ENCODE results near the gene ZNF654.
"Not testable (repeated sequence)": the region's sequence is repeated elsewhere in the genome, so short reads cannot be mapped to it uniquely, and the experiment has no call there.

Gene ZNF654

GRCh38 chr3:88142094-88142624, 83.1 kb downstream of the ZNF654 start:
- no peak for DNase-seq

- no peak for DNase-seq
Measured at GRCh38 chr3:88147261-88147660, 88.2 kb downstream of the ZNF654 start.

- DNase-seq: no peak
Measured at GRCh38 chr3:88148651-88149050, 89.6 kb downstream of the ZNF654 start.

- no peak for DNase-seq
Measured at GRCh38 chr3:88149101-88149508, 90.0 kb downstream of the ZNF654 start.

- DNase-seq: peak; percentile 70
Measured at GRCh38 chr3:88149509-88150362, 90.7 kb downstream of the ZNF654 start, which contains the start of gene C3orf38. C3orf38 (plus strand) TSS chr3:88149959; CDS start chr3:88150053, 94 bp downstream.

GRCh38 chr3:88150371-88150770, 91.3 kb downstream of the ZNF654 start:
- no peak for DNase-seq

- DNase-seq: no peak
Measured at GRCh38 chr3:88150806-88151205, 91.8 kb downstream of the ZNF654 start.

GRCh38 chr3:88151358-88151757, 92.3 kb downstream of the ZNF654 start:
- DNase-seq: no peak

GRCh38 chr3:88152841-88153240, 93.8 kb downstream of the ZNF654 start:
- no peak for DNase-seq

GRCh38 chr3:88166419-88166971, 107.4 kb downstream of the ZNF654 start:
- DNase-seq: no peak

- DNase-seq: no peak
Measured at GRCh38 chr3:88167173-88167572, 108.1 kb downstream of the ZNF654 start.

GRCh38 chr3:88167704-88168103, 108.6 kb downstream of the ZNF654 start:
- no peak for DNase-seq

- DNase-seq: no peak
Measured at GRCh38 chr3:88168171-88168570, 109.1 kb downstream of the ZNF654 start.

- DNase-seq: no peak
Measured at GRCh38 chr3:88180398-88180999, 121.4 kb downstream of the ZNF654 start.

- DNase-seq: not testable (repeated sequence)
Measured at GRCh38 chr3:88182165-88182918, 123.3 kb downstream of the ZNF654 start.

GRCh38 chr3:88188436-88188835, 129.4 kb downstream of the ZNF654 start:
- no peak for DNase-seq

- no peak for DNase-seq
Measured at GRCh38 chr3:88189361-88189810, 130.3 kb downstream of the ZNF654 start.

- no peak for DNase-seq
Measured at GRCh38 chr3:88191872-88192409, 132.9 kb downstream of the ZNF654 start.

GRCh38 chr3:88192631-88193030, 133.6 kb downstream of the ZNF654 start:
- no peak for DNase-seq

Data from NCI-H1048 (cell line).